ENCODE data around the gene TCEANC2.

The TCEANC2 gene

GRCh38 chr1:54117815-54118563, 64.6 kb downstream of the TCEANC2 start:
- no peak for DNase-seq

- no peak for DNase-seq
Measured at GRCh38 chr1:54118704-54119103, 65.3 kb downstream of the TCEANC2 start.

- no peak for DNase-seq
Measured at GRCh38 chr1:54120018-54120697, 66.8 kb downstream of the TCEANC2 start.

- no peak for DNase-seq
Measured at GRCh38 chr1:54120698-54121481, 67.5 kb downstream of the TCEANC2 start.

GRCh38 chr1:54121482-54122134, 68.2 kb downstream of the TCEANC2 start:
- DNase-seq = peak; percentile 47

GRCh38 chr1:54122135-54122751, 68.8 kb downstream of the TCEANC2 start:
- DNase-seq = no peak

GRCh38 chr1:54122992-54123391, 69.6 kb downstream of the TCEANC2 start:
- DNase-seq = no peak

- no peak for DNase-seq
Measured at GRCh38 chr1:54124472-54124871, 71.1 kb downstream of the TCEANC2 start.

- no peak for DNase-seq
Measured at GRCh38 chr1:54124906-54125305, 71.5 kb downstream of the TCEANC2 start.

GRCh38 chr1:54125386-54126070, 72.1 kb downstream of the TCEANC2 start:
- DNase-seq = no peak

- DNase-seq = no peak
Measured at GRCh38 chr1:54126271-54126815, 72.9 kb downstream of the TCEANC2 start.

GRCh38 chr1:54127594-54128300, 74.3 kb downstream of the TCEANC2 start:
- no peak for DNase-seq

GRCh38 chr1:54129858-54130257, 76.5 kb downstream of the TCEANC2 start:
- no peak for DNase-seq

- no peak for DNase-seq
Measured at GRCh38 chr1:54131419-54131818, 78.0 kb downstream of the TCEANC2 start.

- no peak for DNase-seq
Measured at GRCh38 chr1:54132495-54132894, 79.1 kb downstream of the TCEANC2 start.

- DNase-seq = no peak
Measured at GRCh38 chr1:54134295-54134694, 80.9 kb downstream of the TCEANC2 start.

- DNase-seq = no peak
Measured at GRCh38 chr1:54135436-54136120, 82.2 kb downstream of the TCEANC2 start.

- no peak for DNase-seq
Measured at GRCh38 chr1:54136269-54136896, 83.0 kb downstream of the TCEANC2 start.

GRCh38 chr1:54136963-54137533, 83.6 kb downstream of the TCEANC2 start:
- DNase-seq = no peak

All from CD4-positive, alpha-beta T cell treated with Interleukin-15 for 1 hour (primary cell).